Measurements from ENCODE around the gene CAND1.

The CAND1 gene

GRCh38 chr12:67348683-67349082 lies 79.5 kb downstream of the CAND1 start:
- DNase-seq, result no peak

- no peak for DNase-seq
These were observed 83.5 kb downstream of the CAND1 start for GRCh38 chr12:67352682-67353081.

DNA sequence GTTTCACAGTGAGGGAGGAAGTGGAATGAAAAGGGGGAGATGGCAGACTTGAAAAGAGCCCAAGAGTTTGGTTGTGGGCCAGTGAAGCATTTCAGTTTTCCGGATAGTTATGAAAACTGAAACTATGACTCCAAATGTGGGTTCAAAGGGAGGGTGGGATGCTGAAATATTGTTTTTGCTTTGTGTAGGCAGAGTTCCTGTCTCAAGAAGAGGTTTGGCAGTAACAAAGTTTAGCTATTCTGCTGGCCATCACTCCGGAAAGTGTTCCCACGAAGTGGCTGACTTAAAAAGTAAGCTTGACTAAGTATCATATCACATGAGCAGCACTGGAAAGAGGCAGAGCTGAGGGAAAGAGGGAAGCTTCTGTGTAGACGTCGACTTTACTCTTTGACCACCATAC lies 85.2 kb downstream of the CAND1 start:
- DNase-seq, result peak in 1 of 2 donors; percentile 1

DNA sequence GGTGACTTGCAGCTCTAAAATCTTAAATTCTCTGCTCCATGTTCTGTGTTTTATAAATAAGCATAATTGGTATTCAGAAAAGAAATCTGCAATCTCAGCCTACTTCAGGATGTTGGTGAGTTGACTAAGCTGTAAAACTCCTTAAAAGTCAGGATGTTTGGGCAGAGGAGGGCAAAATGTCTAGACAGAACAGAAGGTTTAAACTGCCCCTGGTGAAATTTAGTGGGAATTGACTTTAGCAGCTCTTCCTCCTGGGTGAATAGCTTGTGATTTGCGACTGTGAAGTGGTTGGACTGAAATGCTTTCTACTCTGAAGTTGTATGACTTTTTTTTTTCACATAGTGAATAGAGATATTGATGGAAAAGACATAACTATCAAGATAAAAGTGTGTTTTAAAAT lies 85.8 kb downstream of the CAND1 start:
- no peak for DNase-seq

DNA sequence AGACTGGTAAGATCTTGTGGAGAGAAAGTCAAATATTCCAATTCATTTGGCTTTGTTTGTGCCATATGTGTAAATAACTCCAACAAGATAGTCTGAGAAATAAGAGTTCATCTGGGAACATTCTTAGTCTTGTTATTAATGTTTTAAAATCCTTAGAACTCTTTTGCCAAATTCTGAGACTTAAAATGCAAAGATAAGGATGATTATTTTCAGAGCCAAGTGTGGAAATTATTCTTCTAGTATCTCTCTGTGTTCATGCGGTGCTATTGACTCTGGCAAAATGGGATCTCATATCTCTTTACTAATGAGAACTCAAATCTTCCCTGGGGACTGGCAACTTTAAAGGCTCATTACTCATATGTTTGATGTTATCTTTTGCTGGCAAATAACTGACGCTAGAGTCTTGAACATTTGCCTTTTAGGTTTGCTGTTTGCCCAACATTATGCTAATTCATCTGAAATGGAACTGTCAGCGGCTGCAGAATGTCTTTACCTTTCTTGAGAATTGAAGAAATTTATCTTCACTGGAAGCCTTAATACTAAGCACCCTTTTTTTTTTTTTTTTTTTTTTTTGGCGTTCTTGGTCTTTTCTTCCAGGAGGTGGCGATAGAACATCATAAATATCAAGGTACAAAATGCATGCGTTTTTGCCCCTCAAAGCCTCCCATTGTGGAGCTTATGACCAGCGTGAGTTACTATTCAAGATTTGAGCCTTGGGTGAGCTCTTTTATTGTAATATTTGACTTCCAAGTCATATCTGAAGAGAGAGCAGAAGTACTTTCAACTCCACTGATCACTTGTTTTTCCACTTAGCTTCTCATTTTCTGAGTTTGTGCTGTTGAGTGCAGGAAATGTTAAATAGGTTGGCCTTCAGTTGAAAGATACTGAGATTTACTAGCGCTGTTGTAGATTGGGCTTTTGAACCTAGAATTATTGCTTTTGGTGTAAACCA lies 86.5 kb downstream of the CAND1 start:
- no peak for DNase-seq

DNA sequence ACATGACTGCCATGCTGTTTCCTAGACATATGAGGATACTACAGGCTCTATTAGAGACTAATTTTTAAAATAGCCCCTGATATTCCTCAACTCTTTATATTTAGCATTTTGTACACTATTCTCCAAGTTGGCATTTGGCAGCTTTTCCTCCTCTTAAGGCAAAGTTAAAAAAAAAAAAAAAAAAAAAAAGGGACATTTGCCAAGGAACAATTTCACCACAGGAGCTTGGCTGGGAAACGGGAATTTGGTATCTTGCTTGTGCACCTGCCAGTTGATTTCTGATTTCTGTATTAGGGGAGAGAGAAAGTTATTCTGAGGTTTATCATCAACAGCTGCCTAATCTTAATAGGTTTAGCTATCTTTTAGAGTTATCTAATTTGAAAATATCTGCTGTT lies 87.2 kb downstream of the CAND1 start:
- no peak for DNase-seq

- DNase-seq, result no peak
These were observed 88.4 kb downstream of the CAND1 start for GRCh38 chr12:67357376-67358125.

GRCh38 chr12:67358781-67359338 lies 89.7 kb downstream of the CAND1 start:
- no peak for DNase-seq

- DNase-seq, result no peak
These were observed 93.4 kb downstream of the CAND1 start for GRCh38 chr12:67362526-67362925.

GRCh38 chr12:67364228-67364627 lies 95.1 kb downstream of the CAND1 start:
- no peak for DNase-seq

GRCh38 chr12:67365131-67365530 lies 96.0 kb downstream of the CAND1 start:
- DNase-seq, result no peak

DNA sequence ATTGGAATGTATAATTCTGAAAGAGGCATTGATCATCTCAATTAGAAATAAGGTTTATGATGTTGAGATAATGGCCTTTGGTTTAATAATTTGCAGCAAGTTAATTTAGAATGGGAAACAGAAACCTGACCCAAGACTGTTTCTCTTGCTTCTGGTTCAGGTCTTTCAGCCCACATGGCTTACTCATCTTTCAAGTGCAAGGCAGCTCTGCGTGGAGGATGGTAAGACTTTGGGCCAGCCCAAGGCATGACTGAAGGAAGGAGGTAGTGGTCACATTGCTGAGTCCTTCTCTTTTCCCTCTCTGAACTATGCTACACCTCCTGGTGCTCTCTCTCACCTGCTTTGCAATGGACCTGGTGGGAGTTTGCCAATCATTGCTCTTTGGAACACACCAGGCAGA lies 98.7 kb downstream of the CAND1 start:
- DNase-seq, result no peak

Measured in stimulated activated CD4-positive, alpha-beta T cell treated with anti-CD3 and anti-CD28 coated beads, Interleukin-2, amount 100 ng/mL, for 48 hours (primary cell).